GM11168 (cell line): ENCODE measurements around the gene DEPDC5.
"Not testable (repeated sequence)": the region's sequence is repeated elsewhere in the genome, so short reads cannot be mapped to it uniquely, and the experiment has no call there.

Experiments
- in situ Hi-C: fragments of 300-500 bp; cut with MboI; formaldehyde crosslinking; loops from one replicate; pipeline ENCODE4 v1.12.0; 2022; ENCODE audit warnings: low sequenced_read_pairs; ENCODE audit not compliant: unreplicated experiment

DEPDC5 gene

GRCh38 chr22:31753634-31754501 lies at the start of gene DEPDC5:
Gene DEPDC5, plus strand, starts transcription at chr22:31754019. Its CDS starts 903 bp downstream, at chr22:31754922.
- in situ Hi-C loops: no loop called here

GRCh38 chr22:31707519-31707918 lies 46.3 kb upstream of the DEPDC5 start:
- in situ Hi-C loops: no loop called here

DNA sequence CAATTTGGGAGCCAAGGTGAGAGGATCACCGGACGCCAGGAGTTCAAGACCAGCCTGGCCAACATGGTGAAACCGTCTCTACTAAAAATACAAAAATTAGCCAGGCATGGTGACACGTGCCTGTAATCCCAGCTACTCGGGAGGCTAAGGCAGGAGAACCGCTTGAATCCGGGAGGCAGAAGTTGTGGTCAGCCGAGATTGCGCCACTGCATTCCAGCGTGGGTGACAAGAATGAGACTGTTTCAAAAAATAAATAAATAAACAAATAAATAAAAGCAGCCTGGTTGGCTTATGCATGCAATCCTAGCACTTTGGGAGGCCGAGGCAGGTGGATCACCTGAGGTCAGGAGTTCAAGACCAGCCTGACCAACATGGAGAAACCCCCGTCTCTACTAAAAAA lies 42.6 kb upstream of the DEPDC5 start:
- in situ Hi-C loops: not testable (repeated sequence)

GRCh38 chr22:31715147-31715778 lies 38.6 kb upstream of the DEPDC5 start:
- in situ Hi-C loops: no loop called here

DNA sequence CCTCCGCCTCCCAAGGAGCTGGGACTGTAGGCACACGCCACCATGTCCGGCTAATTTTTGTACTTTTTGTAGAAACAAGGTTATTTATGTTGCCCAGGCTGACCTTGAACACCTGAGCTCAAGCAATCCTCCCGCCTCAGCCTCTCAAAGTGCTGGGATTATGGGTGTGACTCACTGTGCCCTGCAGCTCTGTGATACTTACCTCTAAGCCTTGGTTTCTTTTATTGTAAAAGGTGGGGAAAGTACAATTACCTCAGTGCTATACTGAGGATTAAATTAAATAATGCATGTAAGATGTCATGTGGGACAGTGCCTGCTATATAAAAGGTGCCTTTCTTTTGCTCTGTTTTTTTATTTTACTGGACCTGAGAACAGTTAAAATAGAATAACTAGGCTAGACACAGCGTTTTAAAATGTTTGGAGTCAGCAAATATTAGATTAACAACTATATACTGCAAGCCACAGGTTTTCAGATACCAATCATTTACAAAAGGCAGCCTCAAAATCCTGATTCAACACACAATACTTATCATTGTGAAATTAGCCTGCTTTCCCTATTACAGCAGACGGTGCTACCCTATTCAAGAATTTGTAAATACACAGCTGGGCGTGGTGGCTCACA lies 33.9 kb upstream of the DEPDC5 start:
- in situ Hi-C loops: no loop called here

DNA sequence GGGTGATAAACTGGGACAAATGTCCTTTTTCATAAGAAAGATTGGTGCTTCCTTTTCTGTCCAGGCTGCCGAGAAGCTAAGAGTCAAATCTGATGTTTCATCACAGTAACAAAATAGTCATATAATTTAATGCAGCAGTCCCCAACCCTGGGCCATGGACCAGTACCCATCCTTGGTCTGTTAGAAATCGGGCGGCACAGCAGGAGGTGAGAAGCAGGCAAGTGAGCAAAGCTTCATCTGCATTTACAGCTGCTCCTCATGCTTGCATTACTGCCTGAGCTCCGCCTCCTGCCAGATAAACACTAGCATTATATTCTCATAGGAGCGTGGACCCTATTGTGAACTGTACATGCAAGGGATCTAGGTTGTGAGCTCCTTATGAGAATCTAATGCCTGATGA lies 30.1 kb upstream of the DEPDC5 start:
- in situ Hi-C loops: no loop called here

DNA sequence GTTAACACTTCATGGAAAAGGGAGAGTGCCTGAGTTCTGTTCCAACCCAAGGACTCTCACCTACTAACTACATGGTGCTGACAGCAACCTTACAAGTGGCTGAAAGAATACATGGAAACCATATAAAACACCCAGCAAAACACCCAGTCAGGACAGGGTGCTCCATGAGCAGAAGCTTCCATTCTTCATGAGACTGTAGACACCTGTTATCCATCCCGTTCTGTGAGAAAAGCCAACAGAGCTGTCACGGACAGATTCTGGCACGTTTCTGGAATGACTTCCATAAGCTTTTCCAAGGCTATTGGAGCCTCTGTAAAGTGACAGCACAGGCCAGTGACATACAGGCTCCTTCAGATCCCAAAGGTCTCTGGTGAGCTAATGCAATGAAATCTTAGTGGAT lies 27.1 kb upstream of the DEPDC5 start:
- in situ Hi-C loops: no loop called here

DNA sequence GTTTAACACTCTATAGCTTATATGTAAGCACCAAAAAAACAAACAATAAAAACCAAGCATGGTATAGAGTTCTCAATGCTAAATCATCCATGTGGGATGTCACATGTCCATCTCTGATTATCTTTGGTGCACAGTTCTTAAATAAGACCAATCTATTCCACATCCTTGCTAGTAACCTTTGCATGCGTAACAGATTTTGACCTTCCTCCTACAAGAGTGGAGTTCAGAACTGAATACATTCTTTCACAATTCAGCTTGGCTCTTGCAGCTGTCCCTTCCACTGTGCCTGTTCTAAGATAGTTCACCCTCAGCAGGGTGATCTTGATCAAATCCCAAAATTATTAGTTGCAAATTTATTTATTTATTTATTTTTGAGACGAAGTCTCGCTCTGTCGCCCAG lies 25.0 kb upstream of the DEPDC5 start:
- in situ Hi-C loops: no loop called here

GRCh38 chr22:31730344-31730711 lies 23.5 kb upstream of the DEPDC5 start:
- in situ Hi-C loops: no loop called here

DNA sequence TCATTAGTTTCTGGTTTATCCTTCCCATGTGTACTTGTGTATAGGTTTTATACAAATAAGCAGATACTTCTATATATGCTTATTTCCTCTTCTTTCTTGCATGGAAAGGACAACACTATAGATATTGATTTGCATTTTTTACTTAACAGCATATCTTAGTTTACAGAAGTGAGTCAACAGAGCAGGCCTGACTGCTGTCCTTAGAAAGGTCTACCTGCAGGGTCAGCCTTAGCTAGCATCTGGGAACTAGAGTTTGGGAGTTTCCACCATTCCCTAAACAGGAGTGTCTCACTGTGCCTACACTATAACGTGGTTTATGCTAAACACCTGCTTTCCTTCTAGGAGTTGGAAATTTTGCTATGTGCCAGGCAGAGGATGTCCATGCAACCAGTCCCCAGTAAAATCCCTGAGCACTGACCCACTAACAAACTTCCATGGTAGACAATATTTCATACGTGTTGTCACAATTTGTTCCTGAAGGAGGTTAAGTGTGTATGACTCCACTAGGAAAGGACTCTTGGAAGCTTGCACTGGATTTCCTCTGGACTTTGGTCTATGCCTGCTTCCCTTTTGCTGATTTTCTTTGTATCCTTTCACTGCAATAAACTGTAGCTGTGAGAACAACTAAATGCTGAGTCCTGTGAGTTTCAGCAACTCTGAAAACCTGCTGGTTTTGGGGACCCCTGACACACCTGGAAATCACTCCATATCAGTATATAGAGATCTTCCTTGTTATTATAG lies 21.6 kb upstream of the DEPDC5 start:
- in situ Hi-C loops: no loop called here

GRCh38 chr22:31733580-31734079 lies 20.2 kb upstream of the DEPDC5 start:
- in situ Hi-C loops: no loop called here

DNA sequence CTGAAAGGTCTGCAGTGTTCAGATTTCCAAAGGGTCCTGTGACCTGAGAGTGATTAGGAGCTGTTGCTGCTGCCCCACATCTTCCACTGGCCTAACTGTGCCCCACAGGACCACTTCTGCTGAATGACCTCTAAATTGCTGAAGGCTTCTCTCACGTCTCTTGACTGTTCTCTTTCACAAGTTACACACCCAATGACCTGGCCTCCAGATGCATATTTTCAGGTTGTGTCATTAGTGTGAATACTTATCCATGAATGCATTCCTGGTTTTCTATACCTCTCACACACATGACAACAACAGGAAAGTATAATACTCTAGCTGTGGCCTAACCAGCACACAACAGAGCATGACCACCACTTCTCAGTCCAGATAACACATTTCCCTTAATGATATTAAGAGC lies 19.3 kb upstream of the DEPDC5 start:
- in situ Hi-C loops: no loop called here

- in situ Hi-C loops: no loop called here
Observed at GRCh38 chr22:31736458-31736857, 17.4 kb upstream of the DEPDC5 start.

- in situ Hi-C loops: no loop called here
Observed at GRCh38 chr22:31737932-31738331, 15.9 kb upstream of the DEPDC5 start.

GRCh38 chr22:31738566-31738965 lies 15.3 kb upstream of the DEPDC5 start:
- in situ Hi-C loops: no loop called here

DNA sequence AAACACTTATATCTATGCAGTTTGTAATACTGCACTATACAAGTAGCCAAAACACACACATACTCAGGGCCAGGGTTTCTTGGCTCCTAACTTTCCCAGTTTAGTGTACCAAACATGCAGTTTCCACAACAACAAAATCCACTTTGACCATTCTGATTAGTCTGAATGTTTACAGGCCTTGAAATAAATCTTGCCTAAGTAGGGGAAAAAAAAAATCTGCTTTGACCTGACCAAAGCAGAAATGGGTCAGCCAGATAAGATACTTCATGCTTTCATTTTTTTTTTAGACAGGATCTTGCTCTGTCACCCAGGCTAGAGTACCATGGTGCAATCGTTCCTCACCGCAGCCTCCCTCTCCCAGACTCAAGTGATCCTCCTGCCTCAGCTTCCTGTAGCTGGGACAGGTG lies 14.0 kb upstream of the DEPDC5 start:
- in situ Hi-C loops: no loop called here

DNA sequence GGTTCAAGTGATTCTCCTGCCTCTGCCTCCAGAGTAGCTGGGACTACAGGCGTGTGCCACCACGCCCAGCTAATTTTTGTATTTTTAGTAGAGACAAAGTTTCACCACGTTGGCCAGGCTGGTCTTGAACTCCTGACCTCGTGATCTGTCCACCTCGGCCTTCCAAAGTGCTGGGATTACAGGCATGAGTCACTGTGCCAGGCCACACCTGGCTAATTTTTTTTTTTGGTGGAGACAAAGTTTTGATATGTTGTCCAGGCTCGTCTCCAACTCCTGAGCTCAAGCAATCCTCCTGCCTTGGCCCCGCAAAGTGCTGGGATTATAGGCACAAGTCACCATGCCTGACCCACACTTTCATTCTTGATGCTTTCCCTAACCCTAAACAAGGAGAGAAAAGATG lies 13.5 kb upstream of the DEPDC5 start:
- in situ Hi-C loops: not testable (repeated sequence)

DNA sequence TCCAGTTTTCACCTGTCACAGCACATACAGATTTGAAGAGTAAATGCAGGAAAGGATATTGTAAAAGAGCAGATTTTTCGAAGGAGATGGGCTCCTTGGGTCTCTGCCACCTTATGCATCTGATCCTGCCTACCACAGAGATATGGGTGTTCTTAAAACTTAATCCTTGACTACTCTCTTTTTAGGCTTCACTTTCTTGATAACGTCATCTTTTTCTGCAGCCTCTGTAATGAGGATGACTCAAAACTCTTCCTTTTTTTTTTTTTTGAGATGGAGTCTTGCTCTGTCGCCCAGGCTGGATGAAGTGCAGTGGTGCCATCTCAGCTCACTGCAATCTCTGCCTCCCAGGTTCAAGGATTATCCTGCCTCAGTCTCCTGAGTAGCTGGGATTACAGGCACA lies 11.7 kb upstream of the DEPDC5 start:
- in situ Hi-C loops: no loop called here

DNA sequence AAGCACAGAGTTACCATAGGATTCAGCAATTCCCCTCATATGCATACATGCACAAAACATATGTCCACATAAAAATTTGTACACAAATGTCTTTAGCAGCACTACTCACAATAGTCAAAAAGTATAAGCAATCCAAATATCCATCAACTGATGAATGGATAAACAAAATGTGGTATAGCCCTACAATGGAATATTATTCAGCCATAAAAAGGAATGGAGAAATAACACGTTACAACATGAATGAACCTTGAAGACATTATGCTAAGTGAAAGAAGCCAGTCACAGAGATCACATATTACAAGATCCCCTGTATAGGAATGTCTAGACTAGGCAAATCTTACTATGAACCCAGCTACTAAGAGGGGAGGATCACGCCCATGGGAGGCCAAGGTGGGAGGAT lies 11.1 kb upstream of the DEPDC5 start:
- in situ Hi-C loops: no loop called here

- in situ Hi-C loops: no loop called here
Observed at GRCh38 chr22:31743871-31744270, 9.9 kb upstream of the DEPDC5 start.

DNA sequence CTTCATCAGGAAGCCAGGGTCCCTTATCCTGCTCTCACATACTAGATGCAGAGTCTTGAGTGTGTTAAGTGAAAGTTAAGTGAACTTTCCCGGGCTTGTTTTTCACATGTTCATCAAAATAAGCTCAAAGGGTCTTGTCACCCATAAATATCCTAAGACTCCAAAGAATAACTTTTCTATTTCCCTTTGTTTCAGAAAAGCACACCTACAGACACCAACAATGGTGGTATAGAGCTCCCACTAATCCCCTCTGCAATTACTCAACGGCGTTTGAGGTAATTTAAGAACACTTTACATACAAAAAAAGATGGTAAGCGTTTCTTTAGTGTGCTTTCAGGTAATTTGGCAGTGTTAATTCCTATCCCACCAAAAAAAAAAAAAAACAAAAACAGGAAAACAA lies 6.4 kb upstream of the DEPDC5 start:
- in situ Hi-C loops: no loop called here
